Measurements from ENCODE around the gene WIPF3.
"Not testable (repeated sequence)": the region's sequence is repeated elsewhere in the genome, so short reads cannot be mapped to it uniquely, and the experiment has no call there.

The WIPF3 gene

DNA sequence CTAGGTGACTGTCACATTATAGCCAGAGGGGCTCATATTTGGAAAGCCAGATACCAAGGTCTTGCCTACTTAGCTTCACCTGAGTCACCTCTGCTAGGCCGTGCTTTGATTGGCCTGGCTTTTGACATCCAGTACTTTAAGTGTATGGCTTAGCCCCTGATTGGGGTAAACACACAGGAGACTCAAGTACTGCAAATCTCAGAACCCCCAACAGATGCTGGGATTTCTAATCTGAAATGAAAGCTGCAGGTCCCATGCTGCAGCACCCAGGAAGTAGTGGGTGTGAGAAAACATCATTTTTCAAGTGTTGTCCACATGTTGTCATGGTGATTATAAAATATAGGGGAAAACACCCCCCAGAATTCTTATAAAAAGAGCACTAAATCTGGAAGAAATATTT is 76.2 kb downstream of the WIPF3 start:
- no peak for DNase-seq

GRCh38 chr7:29883462-29884398 is 77.4 kb downstream of the WIPF3 start:
- no peak for DNase-seq

DNA sequence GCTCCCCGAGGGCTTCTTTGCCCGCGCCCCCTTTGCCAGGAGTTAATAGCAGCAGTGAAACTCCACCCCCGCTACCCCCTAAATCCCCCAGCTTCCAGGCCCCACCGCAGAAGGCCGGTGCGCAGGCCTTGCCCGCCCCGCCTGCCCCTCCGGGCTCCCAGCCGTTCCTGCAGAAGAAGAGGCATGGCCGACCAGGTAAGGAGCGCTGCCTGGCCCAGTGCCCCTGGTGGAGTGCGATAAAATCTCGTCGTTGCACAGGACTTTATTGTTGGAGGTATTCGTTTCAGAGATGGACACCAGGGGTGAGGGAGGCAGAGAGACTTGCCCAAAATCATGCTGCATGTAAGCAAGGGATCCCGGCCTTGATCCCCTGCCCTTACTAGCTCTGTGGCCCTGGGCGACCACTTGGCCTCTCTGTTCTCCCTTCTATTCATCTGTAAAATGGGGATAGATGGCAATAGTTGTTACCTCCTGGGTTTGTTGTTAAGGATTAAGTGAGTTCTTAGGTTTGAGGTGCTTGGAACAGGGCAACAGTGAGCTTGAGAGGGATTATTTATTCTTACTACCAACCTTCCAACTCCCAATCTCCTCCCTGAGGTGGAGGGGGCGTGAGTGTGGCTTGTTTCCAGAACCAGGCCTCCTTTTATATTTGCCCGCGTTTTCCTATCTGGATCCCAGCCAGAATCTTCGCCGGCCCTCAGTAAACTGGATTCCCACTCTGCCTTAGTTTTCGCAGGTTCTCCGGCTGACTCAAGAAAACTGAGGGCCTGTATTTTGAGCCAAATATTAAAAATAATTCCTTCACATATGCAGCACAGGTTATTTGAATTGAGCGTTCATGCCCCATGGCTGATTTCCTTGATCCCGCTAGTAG is 78.3 kb downstream of the WIPF3 start:
- no peak for DNase-seq

- DNase-seq = no peak
Measured at GRCh38 chr7:29885626-29886025, 79.3 kb downstream of the WIPF3 start.

GRCh38 chr7:29886827-29887226 is 80.5 kb downstream of the WIPF3 start:
- no peak for DNase-seq

- DNase-seq = no peak
Measured at GRCh38 chr7:29888006-29888405, 81.7 kb downstream of the WIPF3 start.

DNA sequence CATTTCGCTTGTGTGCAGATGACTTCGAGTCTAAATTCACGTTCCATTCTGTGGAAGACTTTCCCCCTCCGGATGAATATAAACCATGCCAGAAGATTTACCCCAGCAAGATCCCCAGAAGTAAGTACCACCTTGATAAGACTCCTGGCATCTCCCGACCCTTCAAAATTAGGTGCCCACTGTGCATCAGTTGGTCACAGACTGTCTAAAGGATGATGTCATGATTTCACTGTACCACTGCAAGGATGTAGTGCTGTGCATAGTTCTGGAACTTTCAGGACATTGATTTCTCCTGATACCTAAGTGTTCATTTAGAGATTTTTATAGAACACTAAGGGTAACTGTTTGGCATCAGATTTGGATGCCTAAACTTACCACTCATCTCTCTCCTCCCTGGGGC is 83.0 kb downstream of the WIPF3 start:
- DNase-seq = no peak

GRCh38 chr7:29890251-29890650 is 83.9 kb downstream of the WIPF3 start:
- DNase-seq = no peak

DNA sequence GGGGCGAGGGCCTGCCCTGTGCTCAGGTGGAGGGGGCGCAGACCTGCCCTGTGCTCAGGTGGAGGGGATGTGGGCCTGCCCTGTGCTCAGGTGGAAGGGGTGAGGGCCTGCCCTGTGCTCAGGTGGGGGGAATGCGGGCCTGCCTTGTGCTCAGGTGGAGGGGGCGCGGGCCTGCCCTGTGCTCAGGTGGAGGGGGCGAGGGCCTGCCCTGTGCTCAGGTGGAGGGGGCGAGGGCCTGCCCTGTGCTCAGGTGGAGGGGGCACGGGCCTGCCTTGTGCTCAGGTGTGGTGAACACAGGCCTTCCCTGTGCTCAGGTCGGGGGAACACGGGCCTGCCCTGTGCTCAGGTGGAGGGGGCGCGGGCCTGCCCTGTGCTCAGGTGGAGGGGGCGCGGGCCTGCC is 84.5 kb downstream of the WIPF3 start:
- not testable (repeated sequence) for DNase-seq

DNA sequence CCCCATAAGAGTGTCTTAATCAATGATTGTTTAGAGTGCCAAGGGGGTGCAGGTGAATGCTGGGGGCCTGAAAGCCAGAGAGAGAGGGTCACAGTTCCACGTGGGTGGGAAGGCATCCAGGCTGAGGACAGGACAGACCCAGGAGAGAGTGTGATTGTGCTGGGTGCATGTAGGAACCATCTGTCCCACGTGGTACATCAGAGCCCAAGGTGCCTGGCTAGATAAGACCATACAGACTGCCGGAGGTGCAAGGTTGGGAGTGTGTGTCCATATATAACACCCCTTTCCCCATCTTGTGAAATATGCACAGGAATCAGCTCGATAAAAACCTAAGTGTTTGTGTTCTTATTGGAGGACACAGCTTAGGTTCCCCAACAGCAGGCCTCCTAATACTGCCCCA is 85.5 kb downstream of the WIPF3 start:
- DNase-seq = no peak

GRCh38 chr7:29892231-29892630 is 85.9 kb downstream of the WIPF3 start:
- no peak for DNase-seq

- no peak for DNase-seq
Measured at GRCh38 chr7:29893351-29893965, 87.2 kb downstream of the WIPF3 start.

DNA sequence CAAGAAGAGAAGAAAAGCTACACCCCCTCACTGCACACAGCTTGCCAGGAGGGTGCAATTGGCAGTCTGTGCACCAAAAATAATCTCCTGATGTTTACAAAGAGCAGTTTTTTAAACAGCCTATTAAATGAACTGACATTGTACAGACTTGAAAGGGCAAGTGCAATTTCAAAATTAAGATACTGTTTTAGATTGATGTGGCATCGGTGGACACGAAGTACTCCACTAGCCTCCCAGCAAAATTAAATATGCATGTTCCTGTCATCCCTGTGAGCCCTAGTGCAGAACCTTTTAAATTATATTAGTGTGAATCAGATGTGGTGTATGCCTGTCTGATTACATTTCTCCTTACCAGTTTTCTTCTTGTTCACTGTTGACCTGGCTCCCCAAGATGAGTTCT is 87.9 kb downstream of the WIPF3 start:
- no peak for DNase-seq

DNA sequence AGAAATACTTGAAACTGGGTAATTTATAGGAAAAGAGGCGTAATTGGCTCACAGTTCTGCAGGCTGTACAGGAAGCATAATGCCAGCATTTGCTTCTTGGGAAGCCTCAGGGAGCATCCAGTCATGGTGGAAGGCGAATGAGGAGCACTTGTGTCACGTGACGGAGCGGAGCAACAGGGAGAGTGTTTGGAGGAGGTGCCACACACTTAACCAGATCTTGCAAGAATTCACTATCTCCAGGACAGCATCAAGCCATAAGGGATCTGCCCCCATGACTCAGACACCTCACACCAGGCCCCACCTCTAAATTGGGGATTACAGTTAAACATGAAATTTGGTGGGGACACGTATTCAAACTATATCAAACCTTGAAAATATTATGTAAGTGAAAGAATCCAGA is 89.3 kb downstream of the WIPF3 start:
- DNase-seq = no peak

- DNase-seq = no peak
Measured at GRCh38 chr7:29896685-29897411, 90.5 kb downstream of the WIPF3 start.

DNA sequence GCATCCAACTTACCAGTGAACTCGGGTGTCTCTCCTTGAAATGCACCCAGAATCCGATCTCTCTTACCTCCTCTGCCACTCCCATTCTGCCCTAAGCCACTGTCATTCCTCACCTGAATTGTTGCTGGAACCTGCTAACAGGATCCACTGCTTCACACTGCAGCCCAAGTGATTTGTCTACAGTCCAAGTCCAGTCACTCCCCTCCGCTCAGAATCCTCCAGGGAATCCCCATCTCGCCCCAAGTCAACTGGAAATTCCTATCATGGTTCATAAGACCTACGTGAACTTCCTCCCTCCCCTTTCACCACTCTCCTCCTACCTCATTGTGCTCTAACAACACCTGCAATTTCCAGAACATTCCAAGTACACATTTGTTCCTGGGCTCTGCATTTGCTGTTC is 92.0 kb downstream of the WIPF3 start:
- no peak for DNase-seq

GRCh38 chr7:29900745-29901144 is 94.4 kb downstream of the WIPF3 start:
- DNase-seq = no peak

GRCh38 chr7:29906200-29907022 is 100.1 kb downstream of the WIPF3 start:
- DNase-seq = no peak

DNA sequence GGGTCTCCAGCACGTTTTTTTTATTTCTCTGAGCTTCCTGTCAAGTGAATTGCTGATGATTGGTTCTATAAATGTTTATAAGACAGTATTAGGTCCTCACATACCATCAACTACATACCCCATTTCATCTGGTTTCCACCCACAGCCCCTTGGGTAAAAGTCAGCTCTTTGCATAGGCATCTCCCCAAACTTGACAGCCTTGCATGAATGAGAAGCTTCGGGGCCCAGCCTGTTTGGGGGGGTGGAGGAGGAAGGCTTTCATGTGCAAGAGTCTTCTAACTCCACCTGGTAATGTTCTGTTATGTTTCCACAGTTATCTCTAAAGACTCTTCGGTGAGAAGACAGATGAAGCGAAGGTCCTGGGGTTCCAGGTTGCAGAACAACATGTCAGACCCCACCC is 107.9 kb downstream of the WIPF3 start:
- DNase-seq = no peak

DNA sequence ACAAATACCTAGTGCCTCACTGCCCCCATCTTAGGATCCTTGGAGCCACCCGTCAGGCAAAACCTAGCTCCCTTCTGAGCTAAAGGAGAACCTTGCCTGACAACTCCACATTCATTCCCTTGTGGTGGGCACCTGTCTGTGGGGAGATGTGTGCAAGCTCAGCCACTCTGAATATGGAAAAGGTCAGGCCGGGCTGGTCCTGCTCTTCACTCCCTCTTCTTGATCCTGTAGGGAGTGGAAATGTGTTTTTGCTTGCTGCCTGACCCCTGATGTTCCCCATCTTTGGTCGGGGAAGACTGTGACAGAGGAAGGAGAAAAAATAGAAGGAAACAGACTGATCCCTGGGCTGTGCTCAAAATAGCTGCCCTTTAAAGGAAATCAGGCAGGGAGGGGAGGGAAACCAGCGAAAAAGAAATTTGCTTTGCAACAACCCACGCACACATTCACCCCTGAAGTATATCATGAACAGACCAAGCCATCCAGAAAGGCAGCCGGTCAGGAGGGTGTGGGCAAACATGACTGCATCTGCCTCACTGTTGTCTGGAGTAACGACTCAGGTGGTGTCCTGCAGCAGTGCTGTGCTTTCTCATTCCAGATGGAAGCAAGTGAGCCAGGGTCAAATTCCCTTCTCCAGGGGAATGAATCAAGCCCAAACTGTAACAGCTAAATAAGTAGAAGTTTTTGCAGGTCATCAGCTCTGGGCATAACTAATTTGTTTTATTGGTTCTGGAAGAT is 109.3 kb downstream of the WIPF3 start:
- no peak for DNase-seq

DNA sequence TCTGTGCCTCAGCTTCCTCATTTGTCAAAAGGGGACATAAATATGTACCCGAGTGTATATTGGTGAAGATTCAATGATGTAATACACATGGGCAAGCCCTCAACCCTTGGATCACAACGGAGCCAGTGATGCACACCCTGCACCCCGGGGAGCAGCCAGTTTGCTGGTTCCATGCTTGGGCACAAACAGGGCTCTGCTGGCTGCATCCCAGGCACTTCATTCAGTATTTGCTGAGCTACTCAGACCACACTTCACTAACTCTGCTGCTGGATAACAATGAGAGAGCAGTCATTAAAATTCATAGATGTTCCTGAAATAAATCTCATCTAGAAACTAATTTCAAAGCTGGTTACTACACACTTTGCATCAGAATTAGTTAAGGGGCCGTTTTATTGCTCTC is 111.3 kb downstream of the WIPF3 start:
- DNase-seq = no peak
